ENCODE measurements around the gene PDGFB. TPM values are rescaled to one million over a fixed set of nuclear protein-coding genes. Genes with fewer than 3 reads are reported as not detected.

PDGFB gene
- total RNA-seq, 1 experiment from 2014 or later: 78.0 TPM

DNA sequence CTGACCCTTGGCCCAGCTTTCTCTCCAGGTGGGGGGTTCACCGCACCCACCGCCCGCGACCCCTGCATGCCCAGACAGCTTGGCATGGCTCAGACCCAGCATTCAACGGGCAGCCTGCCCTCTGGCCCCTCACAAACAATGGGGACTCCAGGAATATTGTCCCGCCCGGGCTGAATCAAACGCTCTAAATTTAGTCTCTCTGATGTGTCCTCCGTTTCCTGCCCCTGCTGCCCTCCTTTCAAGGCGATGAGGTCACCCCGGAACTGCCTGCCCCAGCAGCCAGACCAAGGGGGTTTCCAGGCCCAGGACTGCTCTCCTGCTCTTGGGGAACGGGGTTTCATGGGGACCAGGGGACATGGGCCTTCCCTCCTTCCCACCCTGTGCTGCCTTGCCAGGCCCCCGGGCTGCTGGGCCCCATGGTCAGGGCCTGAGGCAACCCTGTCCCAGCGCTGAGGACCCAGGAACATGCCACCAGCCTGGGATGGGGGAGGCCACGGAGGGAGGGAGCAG, 10.1 kb upstream of the PDGFB start:
- peak; percentile 25; the same call in 1 of the 2 replicates for ATAC-seq
- TF ChIP-seq TCF7L2 (IDR thresholded peaks at IDR 0.05; ENCODE audit: low read depth, low read length) (peak; percentile 29; the same call in 1 of the 2 replicates), POLR2AphosphoS5 (IDR thresholded peaks at IDR 0.05; ENCODE audit: low read depth, low read length) (no peak)
- no peaks in the 10 kb centered on the region for H3K36me3 ChIP-seq (ENCODE audit: control insufficient read depth, insufficient read depth, low read length)
- H3K27ac ChIP-seq (ENCODE audit: low read length): peak overlapping the region; percentile 88
- no peaks in the 10 kb centered on the region for H3K27me3 ChIP-seq (ENCODE audit: control insufficient read depth, insufficient read depth, low read length)
- ChIA-PET POLR2A (no interaction called here), CTCF (interaction anchor here (0.6 kb wide), 1 partner anchor 14 kb away, joined by 3 read pairs; no protein-coding TSS in a partner anchor)
- in situ Hi-C loops (cut with HindIII; ENCODE audit: low pct_unique_long_range_greater_than_20kb, low sequenced_read_pairs) (no loop called here), intact Hi-C loops (cut with micrococcal nuclease; ENCODE audit: unreplicated experiment) (loop anchor here (5.0 kb wide), 1 partner anchor 37 kb away; no protein-coding TSS in a partner anchor)
- no peaks in the 10 kb centered on the region for H3K9me3 ChIP-seq (ENCODE audit: control insufficient read depth, insufficient read depth, low read depth, low read length)
- H3K4me3 ChIP-seq (ENCODE audit: low read depth in 2 of 2, low read length in 2 of 2): no peak overlapping the region
- BruUV-seq (replicated peaks): no TSS peak
- DNase-seq (ENCODE audit: low read depth, low spot score): no peak
- peaks cover 70% of the 10 kb centered on the region for H3K4me1 ChIP-seq (ENCODE audit: control insufficient read depth, insufficient read depth, low read length)

DNA sequence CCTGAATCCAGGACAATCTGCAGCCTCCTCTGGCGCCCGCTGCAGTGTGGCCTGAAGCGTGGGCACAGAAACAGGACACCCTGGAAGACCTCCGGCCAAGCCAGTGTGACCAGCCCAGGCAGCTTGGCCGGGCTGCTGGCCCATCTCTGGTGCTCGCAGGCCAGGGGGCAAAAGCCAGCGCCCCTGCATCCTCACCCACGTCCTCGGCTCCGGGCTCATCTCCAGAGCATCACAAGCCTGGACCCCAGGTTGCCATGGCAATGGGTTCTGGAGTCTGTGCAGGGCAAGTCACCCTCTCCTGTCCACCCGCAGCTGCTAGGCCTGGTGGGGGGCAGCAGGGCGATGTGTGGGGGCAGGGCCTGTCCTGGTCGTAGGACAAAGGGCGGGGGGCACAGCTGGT, 9.3 kb upstream of the PDGFB start:
- H3K27me3 ChIP-seq (ENCODE audit: control insufficient read depth, insufficient read depth, low read length): no peaks in the 10 kb centered on the region
- no peak for DNase-seq (ENCODE audit: low read depth, low spot score)
- H3K4me3 ChIP-seq (ENCODE audit: low read depth in 2 of 2, low read length in 2 of 2): no peak overlapping the region
- intact Hi-C loops (cut with micrococcal nuclease; ENCODE audit: unreplicated experiment) (no loop called here), in situ Hi-C loops (cut with HindIII; ENCODE audit: low pct_unique_long_range_greater_than_20kb, low sequenced_read_pairs) (no loop called here)
- H3K27ac ChIP-seq (ENCODE audit: low read length): peak overlapping the region; percentile 88
- peak; percentile 20 for ATAC-seq
- TF ChIP-seq SIN3A (IDR thresholded peaks at IDR 0.05; ENCODE audit: borderline replicate concordance, insufficient read depth, low read depth, low read length) (no peak), TCF7L2 (IDR thresholded peaks at IDR 0.05; ENCODE audit: low read depth, low read length) (no peak), POLR2AphosphoS5 (IDR thresholded peaks at IDR 0.05; ENCODE audit: low read depth, low read length) (no peak)
- TF ChIP-seq, protein P1, sequence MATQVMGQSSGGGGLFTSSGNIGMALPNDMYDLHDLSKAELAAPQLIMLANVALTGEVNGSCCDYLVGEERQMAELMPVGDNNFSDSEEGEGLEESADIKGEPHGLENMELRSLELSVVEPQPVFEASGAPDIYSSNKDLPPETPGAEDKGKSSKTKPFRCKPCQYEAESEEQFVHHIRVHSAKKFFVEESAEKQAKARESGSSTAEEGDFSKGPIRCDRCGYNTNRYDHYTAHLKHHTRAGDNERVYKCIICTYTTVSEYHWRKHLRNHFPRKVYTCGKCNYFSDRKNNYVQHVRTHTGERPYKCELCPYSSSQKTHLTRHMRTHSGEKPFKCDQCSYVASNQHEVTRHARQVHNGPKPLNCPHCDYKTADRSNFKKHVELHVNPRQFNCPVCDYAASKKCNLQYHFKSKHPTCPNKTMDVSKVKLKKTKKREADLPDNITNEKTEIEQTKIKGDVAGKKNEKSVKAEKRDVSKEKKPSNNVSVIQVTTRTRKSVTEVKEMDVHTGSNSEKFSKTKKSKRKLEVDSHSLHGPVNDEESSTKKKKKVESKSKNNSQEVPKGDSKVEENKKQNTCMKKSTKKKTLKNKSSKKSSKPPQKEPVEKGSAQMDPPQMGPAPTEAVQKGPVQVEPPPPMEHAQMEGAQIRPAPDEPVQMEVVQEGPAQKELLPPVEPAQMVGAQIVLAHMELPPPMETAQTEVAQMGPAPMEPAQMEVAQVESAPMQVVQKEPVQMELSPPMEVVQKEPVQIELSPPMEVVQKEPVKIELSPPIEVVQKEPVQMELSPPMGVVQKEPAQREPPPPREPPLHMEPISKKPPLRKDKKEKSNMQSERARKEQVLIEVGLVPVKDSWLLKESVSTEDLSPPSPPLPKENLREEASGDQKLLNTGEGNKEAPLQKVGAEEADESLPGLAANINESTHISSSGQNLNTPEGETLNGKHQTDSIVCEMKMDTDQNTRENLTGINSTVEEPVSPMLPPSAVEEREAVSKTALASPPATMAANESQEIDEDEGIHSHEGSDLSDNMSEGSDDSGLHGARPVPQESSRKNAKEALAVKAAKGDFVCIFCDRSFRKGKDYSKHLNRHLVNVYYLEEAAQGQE (IDR thresholded peaks at IDR 0.05; ENCODE audit: insufficient read depth in 1 of 2, low read depth in 2 of 2, low read length in 1 of 2): no peak
- TF ChIP-seq, protein P2, sequence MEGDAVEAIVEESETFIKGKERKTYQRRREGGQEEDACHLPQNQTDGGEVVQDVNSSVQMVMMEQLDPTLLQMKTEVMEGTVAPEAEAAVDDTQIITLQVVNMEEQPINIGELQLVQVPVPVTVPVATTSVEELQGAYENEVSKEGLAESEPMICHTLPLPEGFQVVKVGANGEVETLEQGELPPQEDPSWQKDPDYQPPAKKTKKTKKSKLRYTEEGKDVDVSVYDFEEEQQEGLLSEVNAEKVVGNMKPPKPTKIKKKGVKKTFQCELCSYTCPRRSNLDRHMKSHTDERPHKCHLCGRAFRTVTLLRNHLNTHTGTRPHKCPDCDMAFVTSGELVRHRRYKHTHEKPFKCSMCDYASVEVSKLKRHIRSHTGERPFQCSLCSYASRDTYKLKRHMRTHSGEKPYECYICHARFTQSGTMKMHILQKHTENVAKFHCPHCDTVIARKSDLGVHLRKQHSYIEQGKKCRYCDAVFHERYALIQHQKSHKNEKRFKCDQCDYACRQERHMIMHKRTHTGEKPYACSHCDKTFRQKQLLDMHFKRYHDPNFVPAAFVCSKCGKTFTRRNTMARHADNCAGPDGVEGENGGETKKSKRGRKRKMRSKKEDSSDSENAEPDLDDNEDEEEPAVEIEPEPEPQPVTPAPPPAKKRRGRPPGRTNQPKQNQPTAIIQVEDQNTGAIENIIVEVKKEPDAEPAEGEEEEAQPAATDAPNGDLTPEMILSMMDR (IDR thresholded peaks at IDR 0.05): no peak
- POLR2A ChIA-PET: no interaction called here
- CTCF ChIA-PET: no interaction called here
- peaks cover 73% of the 10 kb centered on the region for H3K4me1 ChIP-seq (ENCODE audit: control insufficient read depth, insufficient read depth, low read length)
- no TSS peak for BruUV-seq (replicated peaks)
- no peaks in the 10 kb centered on the region for H3K9me3 ChIP-seq (ENCODE audit: control insufficient read depth, insufficient read depth, low read depth, low read length)
- no peaks in the 10 kb centered on the region for H3K36me3 ChIP-seq (ENCODE audit: control insufficient read depth, insufficient read depth, low read length)

DNA sequence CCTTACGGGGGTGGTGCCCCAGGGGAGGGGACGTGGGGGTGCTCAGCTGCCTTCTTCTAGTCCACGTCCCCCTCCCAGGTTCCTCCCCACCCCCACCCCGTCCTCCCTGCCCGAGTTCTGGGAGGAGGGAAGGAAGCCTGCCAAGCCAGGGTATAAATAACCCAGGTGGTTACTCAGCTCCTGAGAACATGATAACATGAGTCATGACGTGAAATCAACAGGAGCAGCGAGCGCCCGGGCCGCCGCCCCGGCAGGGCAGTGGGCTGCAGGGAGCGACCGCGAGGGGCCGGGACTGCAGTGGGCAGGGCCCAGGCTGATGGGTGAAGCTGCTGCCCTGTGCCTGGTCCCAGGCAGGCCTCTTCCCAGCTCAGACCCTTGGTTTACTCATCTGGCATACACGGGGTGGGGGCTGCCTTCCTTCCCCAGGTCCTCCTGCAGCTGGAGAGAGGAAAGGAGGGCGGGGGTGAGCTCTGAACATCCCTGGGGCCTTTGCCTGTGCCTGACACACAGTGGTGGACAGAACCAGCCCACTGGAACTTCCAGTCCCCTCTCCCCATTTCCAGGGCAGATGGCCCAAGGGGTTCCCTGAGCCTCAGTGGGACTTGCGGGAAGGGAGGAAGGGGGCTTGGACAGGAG, 8.8 kb upstream of the PDGFB start:
- ChIA-PET CTCF (no interaction called here), POLR2A (no interaction called here)
- DNase-seq (ENCODE audit: low read depth, low spot score) (peak; percentile 45), ATAC-seq (peak; percentile 78)
- no peaks in the 10 kb centered on the region for H3K9me3 ChIP-seq (ENCODE audit: control insufficient read depth, insufficient read depth, low read depth, low read length)
- H3K27me3 ChIP-seq (ENCODE audit: control insufficient read depth, insufficient read depth, low read length): no peaks in the 10 kb centered on the region
- H3K27ac ChIP-seq (ENCODE audit: low read length): peak overlapping the region; percentile 88
- no TSS peak for BruUV-seq (replicated peaks)
- no peaks in the 10 kb centered on the region for H3K36me3 ChIP-seq (ENCODE audit: control insufficient read depth, insufficient read depth, low read length)
- TF ChIP-seq SIN3A (IDR thresholded peaks at IDR 0.05; ENCODE audit: borderline replicate concordance, insufficient read depth, low read depth, low read length) (no peak), TCF7L2 (IDR thresholded peaks at IDR 0.05; ENCODE audit: low read depth, low read length) (no peak), POLR2AphosphoS5 (IDR thresholded peaks at IDR 0.05; ENCODE audit: low read depth, low read length) (no peak)
- TF ChIP-seq, protein P1 (IDR thresholded peaks at IDR 0.05; ENCODE audit: insufficient read depth in 1 of 2, low read depth in 2 of 2, low read length in 1 of 2): no peak
- in situ Hi-C loops (cut with HindIII; ENCODE audit: low pct_unique_long_range_greater_than_20kb, low sequenced_read_pairs): no loop called here
- H3K4me1 ChIP-seq (ENCODE audit: control insufficient read depth, insufficient read depth, low read length): peaks cover 73% of the 10 kb centered on the region
- peak overlapping the region in 1 of 2 experiments; percentile 24; a peak in 2 of 4 replicates for H3K4me3 ChIP-seq (ENCODE audit: low read depth in 2 of 2, low read length in 2 of 2)
- intact Hi-C loops (cut with micrococcal nuclease; ENCODE audit: unreplicated experiment): no loop called here
